ENCODE results near the gene CACNA1D.

CACNA1D gene

DNA sequence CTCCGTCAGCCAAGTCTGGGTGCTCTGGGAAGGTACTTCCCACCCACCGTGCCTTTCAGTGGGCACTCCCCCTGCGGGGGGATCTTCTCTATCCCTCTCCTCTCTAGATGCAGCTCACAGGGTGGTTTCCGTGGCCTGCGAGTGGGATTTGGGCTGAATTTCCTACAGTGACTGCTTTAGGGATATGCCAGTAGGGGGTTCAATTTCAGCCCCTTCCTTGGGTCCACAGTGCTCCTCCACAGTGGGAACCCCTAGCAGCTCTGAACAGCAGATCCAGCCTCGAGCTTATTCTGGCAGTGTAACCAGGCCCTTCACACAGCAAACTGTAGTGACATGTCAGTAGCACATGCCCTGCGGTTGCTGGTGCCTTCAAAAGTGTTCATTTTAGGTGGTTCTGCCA is 196.1 kb downstream of the CACNA1D start:
- no peak for DNase-seq (ENCODE audit: low read depth in 2 of 2)

DNA sequence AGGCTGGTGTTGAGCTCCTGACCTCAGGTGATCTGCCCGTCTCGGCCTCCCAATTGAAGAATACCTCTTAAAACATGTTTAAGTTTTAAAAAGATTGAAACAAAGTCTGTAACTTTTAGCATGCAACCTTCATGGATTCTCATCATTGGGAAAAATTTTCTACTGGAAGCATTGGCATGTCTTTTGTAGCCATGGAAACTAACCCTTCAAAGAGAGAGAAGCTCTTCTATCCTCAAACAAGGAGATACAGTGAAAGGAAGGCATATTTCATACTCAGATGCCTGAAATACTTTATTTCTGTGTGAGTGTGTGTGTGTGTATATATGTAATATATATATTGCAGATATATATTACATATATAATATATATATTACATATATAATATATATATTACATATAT is 196.9 kb downstream of the CACNA1D start:
- no peak for DNase-seq (ENCODE audit: low read depth in 2 of 2)

DNA sequence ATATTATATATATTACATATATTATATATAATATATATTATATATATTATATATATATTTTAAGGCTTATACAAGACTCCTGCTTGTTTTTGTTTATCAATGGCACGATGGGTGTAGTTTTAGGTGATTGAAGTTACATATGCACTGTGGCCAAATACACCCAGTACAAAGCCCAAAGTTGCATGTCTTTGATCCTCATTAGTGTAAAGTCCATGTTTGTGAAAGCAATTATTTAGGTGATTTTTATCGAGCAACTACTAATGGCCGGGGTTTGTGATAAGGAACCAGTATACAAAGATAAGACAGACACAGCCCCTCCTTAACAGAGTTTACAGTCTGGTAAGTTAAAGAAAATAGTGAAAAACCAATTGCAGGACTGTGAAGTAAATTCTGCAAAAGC is 197.5 kb downstream of the CACNA1D start:
- no peak for DNase-seq (ENCODE audit: low read depth in 2 of 2)

DNA sequence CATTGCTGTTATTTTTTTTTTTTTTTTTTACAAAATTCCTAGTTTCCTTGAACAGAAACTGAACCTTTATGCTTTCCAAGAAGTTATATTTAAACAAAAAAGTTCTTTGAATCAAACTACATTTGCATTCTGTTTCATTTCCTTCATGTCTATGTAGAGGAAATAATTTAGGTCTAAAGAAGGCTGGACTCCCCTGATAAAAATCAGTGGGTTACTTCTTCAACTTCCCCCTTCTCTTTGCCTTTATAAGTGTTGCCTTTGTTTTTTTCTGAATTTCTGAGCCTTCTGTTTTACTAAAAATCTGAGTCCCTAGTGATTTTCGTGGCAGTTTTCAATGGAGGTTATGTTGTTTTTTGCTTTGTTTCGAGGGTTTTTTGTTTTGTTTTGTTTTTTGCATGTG is 199.0 kb downstream of the CACNA1D start:
- DNase-seq (ENCODE audit: low read depth in 2 of 2) = no peak

DNA sequence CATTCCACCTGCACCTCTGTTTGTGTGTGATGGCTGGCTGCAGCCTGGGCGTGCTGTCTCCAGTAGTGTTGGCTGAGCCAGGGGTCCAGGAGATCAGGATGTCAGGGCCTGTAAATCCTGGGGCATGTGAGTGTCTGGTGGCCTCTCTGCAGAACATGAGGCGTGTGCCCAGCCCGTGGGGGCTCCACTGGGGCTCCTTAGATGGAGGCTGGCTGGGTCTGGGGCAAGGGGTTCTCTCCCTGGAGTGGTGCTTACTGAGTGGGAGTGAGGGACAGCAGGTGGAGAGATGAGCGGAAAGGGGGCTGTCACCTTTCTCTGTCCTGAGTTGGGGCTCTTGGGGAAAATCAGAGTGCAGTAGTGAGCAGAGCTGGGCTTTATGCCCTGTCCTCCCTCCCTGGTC is 199.6 kb downstream of the CACNA1D start:
- no peak for DNase-seq (ENCODE audit: low read depth in 2 of 2)

DNA sequence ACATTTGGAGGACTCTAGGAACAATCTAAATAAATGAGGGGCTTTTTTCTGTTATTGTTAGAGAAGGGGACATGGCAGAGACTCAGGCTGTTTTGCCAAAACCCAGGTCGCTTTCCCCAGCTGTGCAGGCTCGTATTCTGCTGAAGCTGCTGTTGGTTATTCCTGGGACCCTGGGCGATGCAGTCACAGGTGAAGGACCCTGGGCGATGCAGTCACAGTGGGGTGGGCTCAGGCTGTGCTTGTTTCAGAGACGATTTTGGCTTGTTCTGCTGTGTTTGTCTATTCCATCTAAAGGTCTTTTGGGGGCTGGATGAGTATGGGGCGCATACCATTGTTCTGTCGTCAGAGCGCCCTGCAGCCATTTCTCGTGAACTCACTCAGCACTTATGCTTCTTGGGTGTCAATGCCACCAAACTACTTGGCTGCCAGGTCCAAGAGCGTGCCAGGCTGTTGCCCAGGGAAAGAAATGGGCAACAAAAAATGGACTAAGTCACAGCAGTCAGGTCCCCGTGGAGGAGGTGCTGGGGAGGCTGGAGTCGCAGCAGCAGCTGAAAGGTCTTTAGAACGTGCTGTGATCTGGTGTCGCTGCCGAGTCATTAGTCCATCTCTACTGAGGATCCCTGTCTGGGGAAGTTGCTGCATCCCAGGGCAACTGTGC is 200.4 kb downstream of the CACNA1D start:
- no peak for DNase-seq (ENCODE audit: low read depth in 2 of 2)

DNA sequence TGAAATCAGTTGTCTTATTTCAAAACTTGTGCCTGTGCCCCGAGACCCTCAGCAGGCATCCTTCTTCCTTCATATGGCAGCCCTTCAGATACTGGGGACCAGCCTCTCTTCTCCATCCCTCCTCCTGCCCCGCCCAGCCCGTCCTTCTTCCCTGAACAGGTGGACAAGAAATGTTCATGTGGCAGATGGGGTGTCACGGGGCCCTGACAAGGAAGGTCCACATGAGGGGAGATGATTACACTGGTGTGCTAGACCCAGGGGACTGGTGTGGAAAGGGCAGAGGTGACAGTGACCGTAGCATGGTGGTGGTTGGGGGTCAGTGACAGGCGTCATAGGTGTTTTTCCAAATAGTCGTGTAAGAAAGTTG is 200.9 kb downstream of the CACNA1D start:
- no peak for DNase-seq (ENCODE audit: low read depth in 2 of 2)

DNA sequence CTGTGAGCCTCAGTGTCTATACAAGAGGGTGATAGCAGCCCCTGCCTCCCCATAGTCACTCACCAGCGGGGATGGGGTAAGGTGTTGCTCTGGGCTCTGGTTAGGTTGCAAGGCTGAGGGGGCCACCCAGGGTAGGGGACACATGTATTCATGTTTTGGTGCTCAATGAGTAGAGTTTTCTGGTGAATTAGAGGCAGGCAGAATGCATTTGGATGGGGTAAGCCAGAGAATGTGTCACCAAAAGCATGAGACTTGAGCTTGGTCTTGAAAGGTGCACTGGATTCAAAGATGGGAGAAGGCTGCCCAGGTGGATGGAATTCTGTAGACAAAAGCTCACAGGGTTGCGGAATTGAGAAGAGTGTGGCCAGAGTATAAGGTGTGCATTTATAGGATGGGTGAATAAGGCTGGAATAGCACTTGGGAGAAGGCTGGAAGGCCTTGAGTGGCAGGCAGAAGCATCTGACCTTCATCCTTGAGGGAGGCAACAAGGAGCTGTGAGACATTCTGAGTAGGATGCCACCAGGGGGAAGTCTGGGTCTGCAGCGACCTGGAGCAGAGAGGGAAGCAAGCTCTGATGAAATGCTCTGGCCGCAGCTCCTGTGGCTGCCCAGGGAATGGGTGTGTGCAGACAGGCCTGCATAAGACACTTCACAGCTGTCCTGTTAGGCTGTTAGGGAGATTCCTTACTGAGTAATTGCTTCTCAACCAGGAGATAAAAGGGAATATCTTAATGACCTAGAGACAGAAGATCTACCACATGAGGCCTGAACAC is 202.2 kb downstream of the CACNA1D start:
- DNase-seq (ENCODE audit: low read depth in 2 of 2) = no peak

DNA sequence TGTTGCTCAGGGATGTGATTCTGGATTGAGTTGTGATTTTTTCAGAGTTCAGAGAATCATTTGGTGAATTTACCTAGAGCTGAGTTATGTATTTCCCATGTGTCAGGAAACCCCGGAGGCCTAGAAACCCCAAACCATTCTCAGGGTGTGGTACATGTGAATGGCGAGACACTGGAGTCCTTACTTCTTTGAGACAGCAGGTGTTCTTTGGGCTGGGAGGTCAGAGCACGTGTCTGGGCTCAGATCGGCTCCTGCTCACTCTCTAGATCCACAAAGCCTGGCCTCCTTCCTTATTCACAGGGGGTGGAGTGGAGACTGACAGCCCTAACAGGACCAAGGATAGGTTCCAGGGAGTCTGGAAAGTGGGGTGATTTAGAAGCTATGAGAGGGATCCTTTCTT is 206.0 kb downstream of the CACNA1D start:
- DNase-seq (ENCODE audit: low read depth in 2 of 2) = no peak

DNA sequence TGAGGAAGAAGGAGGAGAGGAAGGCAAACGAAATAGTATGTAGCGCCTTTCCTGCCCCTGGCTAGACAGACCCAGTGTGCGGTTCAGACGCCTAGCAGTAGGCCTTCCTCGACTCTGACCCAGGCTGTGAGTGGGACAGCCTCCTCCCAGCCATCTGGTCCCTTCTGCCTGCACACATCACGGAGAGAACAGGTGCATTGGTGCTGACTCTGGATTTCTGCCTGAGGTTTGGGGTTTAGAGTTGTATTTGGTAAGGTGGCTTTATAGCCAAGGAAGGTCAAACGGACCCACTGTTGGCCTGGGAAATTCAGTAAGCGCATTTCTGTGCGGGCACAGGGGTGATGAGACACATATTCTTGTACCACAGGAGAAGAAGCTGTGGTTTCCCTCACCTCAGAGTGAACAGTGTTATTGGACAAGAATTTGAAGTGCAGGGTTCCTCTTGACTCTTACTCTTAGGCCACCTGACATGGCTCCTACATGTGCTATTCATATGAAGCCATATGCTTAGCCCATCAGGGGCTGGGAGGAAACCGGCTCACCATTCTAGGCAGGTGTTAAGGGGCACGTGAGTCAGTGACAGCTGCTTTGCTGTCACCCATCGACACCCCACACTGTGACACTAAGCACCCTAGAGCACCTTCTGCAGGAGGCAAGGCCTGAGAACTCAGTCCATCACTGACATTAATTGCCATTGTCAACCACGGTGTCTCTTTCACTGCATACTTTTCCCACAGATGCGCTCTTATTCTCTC is 208.5 kb downstream of the CACNA1D start:
- DNase-seq (ENCODE audit: low read depth in 2 of 2) = no peak

DNA sequence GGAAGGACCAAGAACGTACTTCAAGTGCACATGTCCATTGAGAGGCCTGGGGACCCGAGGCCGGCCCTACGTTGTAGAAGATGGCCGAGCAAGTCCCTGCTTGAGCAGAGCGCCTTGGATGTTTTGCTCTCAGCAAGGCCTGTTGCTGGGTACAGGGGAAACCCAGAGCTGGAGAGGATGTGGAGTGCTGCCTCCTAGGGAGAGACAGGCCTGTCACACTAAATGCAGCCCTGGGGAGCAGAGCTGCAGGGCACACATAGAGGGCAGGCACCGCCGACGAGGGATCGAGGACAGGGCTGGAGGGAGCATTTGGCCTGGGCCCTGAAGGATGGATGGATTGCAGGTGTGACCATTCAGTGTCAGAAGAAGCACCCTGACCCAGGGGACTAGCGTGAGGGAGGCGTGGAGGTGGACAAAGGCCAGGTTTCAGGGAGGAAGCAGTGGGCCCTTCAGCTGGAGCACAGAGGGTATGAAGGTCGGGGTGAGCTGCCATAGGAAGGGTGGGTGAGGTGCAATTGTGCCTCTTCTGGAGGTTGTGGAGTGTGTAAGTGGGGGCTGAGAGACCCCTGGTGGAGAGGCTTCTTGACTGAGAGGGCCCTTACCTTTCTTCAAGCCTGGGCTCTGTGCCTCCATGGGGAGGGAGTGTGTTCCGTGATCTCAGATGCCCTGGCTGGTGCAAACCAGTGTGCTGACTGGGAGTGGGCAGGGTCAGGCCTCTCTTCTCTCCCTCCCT is 209.4 kb downstream of the CACNA1D start:
- DNase-seq (ENCODE audit: low read depth in 2 of 2) = no peak

DNA sequence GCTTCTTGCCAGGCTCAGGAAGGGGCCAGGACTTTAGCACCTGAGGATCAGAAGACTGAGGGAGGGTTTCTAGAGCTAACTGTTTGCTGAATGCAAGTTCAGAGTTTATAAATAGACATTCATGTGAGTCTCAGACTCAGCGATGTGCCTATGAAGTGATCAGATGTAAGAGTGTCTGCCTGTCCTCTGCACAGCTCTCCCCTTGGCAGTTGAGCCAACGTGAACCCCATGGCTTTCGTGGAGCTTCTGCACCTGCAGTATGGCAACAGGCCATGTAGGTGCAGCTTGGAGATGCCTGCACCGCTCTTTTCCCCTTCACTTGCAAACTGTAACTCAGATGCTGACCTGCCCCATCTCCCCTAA is 209.9 kb downstream of the CACNA1D start:
- DNase-seq (ENCODE audit: low read depth in 2 of 2) = no peak

DNA sequence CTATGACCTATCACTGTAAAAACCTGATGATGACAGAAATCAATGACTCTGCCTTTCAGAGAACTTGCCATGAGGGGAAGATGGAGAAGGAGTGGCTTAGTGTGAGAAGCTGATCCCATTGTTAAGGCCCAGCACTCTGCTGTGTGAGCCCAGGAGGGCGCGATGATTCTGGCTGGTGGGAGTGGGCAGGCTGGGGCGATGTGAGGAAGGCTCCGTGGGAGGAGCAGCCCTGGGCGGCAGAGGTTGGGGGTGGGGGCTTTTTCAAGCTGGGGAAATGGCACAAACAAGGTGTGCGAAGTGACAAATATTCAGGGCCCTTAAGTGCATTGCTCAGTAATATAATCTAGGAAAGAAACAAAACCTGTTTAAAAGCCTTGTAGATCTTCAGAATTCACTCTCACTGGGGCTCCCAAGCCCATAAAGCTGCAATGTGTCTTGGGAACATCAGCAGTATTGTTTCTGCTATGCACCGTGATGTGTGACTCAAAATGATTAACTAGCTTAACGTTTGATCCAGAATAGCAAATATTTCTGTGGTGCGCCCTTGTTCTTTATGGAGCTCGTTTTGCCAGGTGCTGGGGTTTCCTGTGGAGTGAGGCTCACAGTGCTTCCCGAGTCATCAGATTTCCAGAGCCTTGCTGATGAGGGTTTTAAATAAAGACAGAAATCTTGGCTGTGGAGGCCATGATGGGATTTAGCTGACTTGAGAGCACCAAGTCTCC is 210.8 kb downstream of the CACNA1D start:
- no peak for DNase-seq (ENCODE audit: low read depth in 2 of 2)

DNA sequence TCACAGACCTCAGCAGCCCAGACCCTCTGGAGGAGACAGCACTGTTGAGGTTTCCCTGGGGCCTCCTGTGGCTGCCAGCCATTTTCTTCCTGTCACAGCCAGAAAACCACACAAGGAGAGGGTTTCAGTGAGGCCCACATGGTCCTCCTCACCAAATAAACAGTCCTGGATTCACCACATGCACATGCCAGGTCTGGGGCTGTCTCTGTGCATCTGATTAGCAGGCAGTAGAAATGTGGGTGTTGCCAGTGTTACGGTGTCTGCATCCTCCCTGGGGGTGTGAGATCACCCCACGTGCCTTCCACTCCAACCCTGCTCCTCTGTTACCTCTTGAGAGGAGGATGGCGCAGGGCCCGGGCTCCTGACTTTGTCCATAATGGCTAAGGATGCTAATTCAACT is 211.4 kb downstream of the CACNA1D start:
- no peak for DNase-seq (ENCODE audit: low read depth in 2 of 2)

DNA sequence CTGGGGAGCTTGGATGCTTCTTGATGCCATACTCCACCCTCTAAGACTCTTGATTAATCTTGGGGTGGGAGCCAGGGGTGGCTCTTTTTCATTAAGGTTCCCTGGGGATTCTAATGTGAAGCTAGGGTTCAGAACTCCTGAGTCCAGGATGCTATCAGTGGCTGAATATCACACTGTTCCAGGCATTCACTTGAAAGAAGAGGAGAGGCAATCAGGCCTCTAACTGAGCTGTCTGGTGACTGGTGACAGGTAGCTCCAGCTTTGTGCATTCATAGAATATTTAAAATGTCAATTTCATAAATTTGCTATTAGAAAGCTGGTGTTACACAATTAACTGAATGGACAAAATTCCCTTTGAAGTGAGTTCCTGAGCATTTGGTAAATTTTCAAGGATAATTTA is 212.8 kb downstream of the CACNA1D start:
- no peak for DNase-seq (ENCODE audit: low read depth in 2 of 2)

DNA sequence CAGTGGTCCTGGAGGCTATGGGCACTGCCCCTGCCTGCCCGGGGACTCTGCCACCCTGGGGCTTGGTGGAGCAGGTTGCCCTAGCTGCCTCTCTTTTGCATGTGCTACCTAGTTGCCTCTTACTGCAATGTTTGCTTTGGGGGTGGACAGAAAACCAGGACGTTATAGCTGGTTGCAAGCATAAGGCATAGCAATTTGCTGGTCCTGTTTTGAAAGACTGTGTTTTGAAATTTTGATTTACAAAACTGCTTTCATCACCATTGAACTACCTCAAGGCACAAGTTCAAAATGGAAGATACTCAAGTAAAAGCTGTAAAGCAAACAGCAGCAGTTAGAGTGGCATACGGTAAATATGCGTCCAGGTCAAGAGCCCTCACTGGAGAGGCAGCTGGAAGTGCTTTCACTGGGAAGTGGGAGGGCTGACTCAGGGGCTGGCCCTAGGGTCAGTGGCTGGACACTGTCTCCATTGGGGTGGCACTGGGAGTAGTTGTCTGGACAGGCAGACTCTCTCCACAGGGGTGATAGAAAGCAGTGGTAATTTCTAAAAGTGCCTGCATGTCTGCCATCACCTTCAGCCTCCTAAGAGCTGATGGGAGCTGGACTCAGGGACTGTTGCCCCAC is 213.7 kb downstream of the CACNA1D start:
- DNase-seq (ENCODE audit: low read depth in 2 of 2) = no peak

DNA sequence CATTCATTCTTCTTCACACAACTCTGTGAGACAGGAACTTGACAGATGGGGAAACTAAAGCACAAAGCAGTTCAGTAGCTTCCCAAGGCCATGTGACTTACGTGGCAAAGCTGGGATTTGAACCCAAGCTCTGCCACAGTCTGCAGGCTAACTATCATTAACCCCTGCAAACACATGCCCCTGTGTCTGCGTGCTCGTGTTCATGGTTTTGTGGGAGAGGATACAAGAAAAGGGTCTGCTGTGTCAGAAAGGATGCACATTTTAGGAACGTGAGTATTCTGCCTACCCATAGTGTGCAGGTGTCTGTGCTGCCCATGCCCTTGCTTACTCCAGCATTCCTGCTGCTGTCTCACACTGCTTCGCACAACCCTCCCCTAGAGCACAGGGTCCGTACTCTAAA is 214.8 kb downstream of the CACNA1D start:
- DNase-seq (ENCODE audit: low read depth in 2 of 2) = no peak

DNA sequence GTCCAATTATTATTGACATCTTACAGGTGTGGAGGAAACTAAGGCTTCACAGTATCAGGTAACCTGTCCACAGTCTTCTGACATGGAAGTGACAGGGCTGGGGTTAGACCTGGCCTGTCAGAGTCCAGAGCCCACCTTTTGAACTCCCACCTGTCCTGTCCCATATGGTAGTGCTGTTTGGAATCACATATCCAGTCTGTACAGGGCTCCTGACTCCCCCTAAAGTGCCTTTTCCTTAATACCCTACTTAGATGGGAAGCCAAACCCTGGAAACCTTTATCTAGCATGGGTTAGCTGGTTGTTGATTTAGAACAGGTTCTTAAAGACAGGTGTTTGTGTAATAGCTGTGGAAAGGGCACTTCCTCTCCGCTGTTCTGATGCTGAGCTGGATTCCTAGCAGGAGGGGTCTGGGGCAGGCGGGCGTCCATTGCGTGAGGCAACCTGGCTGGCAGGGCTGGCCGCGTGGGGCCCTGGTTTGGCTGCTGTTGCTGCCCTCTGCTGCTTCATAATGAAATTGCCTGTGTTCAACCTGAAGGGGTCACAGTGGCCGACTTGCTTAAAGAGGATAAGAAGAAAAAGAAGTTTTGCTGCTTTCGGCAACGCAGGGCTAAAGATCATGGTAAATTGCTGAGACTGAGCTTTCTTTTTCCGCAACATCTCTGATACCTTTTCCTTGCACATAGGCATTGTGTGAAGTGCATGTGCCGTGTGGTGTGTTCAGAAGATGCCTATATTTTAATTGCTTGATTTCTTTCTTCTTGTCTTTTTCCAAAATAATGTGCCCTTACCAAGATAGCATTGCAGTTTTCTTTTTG is 215.7 kb downstream of the CACNA1D start:
- DNase-seq (ENCODE audit: low read depth in 2 of 2) = no peak

DNA sequence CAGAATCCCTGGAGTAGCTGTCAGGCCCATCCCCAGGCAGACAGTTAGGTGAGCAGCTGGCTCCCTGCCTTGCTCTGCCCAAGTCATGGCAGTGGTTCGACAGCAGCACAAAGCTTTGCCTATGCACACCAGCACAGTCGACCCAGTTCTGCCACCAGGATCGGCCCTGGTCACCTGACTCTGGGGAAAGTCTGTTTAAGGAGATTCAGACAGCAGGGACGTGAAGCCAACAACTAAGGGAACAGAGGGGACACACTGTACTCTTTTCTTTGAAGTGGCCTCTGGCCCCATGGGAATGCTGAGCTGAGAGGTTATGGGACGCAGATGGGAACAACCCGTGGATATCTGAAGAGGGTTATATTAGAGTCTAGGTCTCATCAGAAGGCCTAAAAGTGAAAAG is 217.0 kb downstream of the CACNA1D start:
- no peak for DNase-seq (ENCODE audit: low read depth in 2 of 2)

DNA sequence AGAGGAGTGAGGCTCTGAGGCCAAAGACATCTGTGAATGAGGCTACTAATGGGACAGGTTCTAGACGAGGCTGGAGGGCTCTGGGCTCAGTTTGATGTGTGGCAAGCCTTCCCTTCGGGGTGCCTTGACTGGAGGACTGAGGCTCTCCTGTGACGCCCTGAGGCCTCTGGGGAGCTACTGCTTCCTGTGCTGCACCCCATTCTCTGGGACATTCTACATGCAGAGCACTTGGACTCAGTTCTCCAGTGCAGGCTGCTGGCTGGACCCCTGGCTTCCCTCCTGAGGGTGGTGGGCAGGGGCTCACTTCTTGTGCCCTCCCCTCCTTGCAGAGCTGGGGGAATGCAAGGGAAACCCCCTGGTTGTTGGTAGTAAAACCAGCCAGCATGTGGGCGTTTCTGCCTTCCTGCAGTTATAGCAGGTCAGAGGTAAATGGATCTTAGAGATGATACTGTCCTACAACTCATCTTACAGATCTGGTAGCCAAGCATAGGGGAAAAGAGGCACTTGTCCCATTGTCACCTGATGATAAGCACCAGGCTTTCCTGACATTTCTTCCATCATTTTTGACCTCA is 218.5 kb downstream of the CACNA1D start:
- no peak for DNase-seq (ENCODE audit: low read depth in 2 of 2)

Measured in fibroblast of skin of left biceps (primary cell).